Liver (tissue), 9 donors: ENCODE results near the gene FSCN2. TPM values are rescaled to one million over a fixed set of nuclear protein-coding genes. Genes with fewer than 3 reads are reported as not detected.

ENCODE experiments used
- DNase-seq: peaks from one replicate; pipeline ENCODE4 v3.0.0-alpha.2; 2017; ENCODE audit warnings: low spot score
- H3K27ac ChIP-seq, 2 donors: one replicate each; pipeline ENCODE4 v1.7.0; 2013; ENCODE audit warnings: inconsistent platforms in 2 of 2, low read length in 2 of 2, control low read depth in 1 of 2, low read depth in 1 of 2, mild to moderate bottlenecking in 1 of 2
- H3K27me3 ChIP-seq, 4 donors: one replicate each; pipeline versions ENCODE4 v1.6.1 to v1.7.0; 2013; ENCODE audit warnings: low read length in 3 of 4, inconsistent platforms in 1 of 4, mild to moderate bottlenecking in 1 of 4, moderate library complexity in 1 of 4; ENCODE audit not compliant: control insufficient read depth in 4 of 4, insufficient read depth in 4 of 4
- H3K36me3 ChIP-seq, 4 donors: one replicate each; pipeline versions ENCODE4 v1.6.1 to v1.7.0; 2013; ENCODE audit warnings: low read length in 3 of 4, mild to moderate bottlenecking in 3 of 4, low read depth in 1 of 4, moderate library complexity in 1 of 4; ENCODE audit not compliant: control insufficient read depth in 4 of 4, insufficient read depth in 3 of 4
- H3K4me1 ChIP-seq, 4 donors: one replicate each; pipeline versions ENCODE4 v1.6.1 to v1.7.0; 2013; ENCODE audit warnings: low read length in 3 of 4, mild to moderate bottlenecking in 3 of 4, moderate library complexity in 1 of 4; ENCODE audit not compliant: control insufficient read depth in 4 of 4, insufficient read depth in 4 of 4
- H3K4me3 ChIP-seq, 3 donors: one replicate each; pipeline versions ENCODE4 v1.6.1 to v1.7.0; 2013; ENCODE audit warnings: low read length in 3 of 3, control low read depth in 1 of 3, low read depth in 1 of 3, mild to moderate bottlenecking in 1 of 3
- H3K9ac ChIP-seq, 2 donors: one replicate each; pipeline ENCODE4 v1.7.0; 2013; ENCODE audit warnings: low read length in 2 of 2, mild to moderate bottlenecking in 2 of 2, moderate library complexity in 2 of 2, control low read depth in 1 of 2, low read depth in 1 of 2
- H3K9me3 ChIP-seq, 4 donors: one replicate each; pipeline versions ENCODE4 v1.6.1 to v1.7.0; 2013; ENCODE audit warnings: low read length in 3 of 4; ENCODE audit not compliant: control insufficient read depth in 4 of 4
- ATF3 ChIP-seq: IDR thresholded peaks from 2 replicates; pipeline ENCODE4 v1.6.1; 2016; ENCODE audit warnings: antibody characterized with exemption
- EGR1 ChIP-seq, 2 donors: IDR thresholded peaks; 2 replicates each; pipeline ENCODE4 v1.6.1; 2016 to 2018; ENCODE audit warnings: antibody characterized with exemption in 2 of 2, low read depth in 2 of 2
- FOXA1 ChIP-seq: IDR thresholded peaks from 2 replicates; pipeline ENCODE4 v1.6.1; 2016; ENCODE audit warnings: antibody characterized with exemption
- FOXA2 ChIP-seq: IDR thresholded peaks from 2 replicates; pipeline ENCODE4 v1.6.1; 2016; ENCODE audit warnings: antibody characterized with exemption
- GABPA ChIP-seq, 2 donors: IDR thresholded peaks in 1 of 2; conservative IDR thresholded peaks in 1 of 2; 2 replicates each; pipeline ENCODE4 v1.6.1; 2016; ENCODE audit warnings: antibody characterized with exemption in 2 of 2, mild to moderate bottlenecking in 1 of 2, moderate library complexity in 1 of 2
- HNF4A ChIP-seq, 2 donors: conservative IDR thresholded peaks; 2 replicates each; pipeline ENCODE4 v1.6.1; 2016; ENCODE audit warnings: antibody characterized with exemption in 2 of 2, mild to moderate bottlenecking in 2 of 2
- HNF4G ChIP-seq: IDR thresholded peaks from 2 replicates; pipeline ENCODE4 v1.6.1; 2016; ENCODE audit warnings: antibody characterized with exemption
- JUND ChIP-seq, 2 donors: IDR thresholded peaks; 2 replicates each; pipeline ENCODE4 v1.6.1; 2016; ENCODE audit warnings: antibody characterized with exemption in 2 of 2
- MAX ChIP-seq: IDR thresholded peaks from 2 replicates; pipeline ENCODE4 v1.6.1; 2016; ENCODE audit warnings: antibody characterized with exemption
- NR2F2 ChIP-seq: IDR thresholded peaks from 2 replicates; pipeline ENCODE4 v1.6.1; 2016; ENCODE audit warnings: antibody characterized with exemption
- RAD21 ChIP-seq, 2 donors: IDR thresholded peaks; 2 replicates each; pipeline ENCODE4 v1.6.1; 2016; ENCODE audit warnings: antibody characterized with exemption in 2 of 2, mild to moderate bottlenecking in 2 of 2
- RXRA ChIP-seq, 2 donors: IDR thresholded peaks; 2 replicates each; pipeline ENCODE4 v1.6.1; 2017 to 2018; ENCODE audit warnings: antibody characterized with exemption in 2 of 2, mild to moderate bottlenecking in 1 of 2
- SP1 ChIP-seq: IDR thresholded peaks from 2 replicates; pipeline ENCODE4 v1.6.1; 2018; ENCODE audit warnings: antibody characterized with exemption, mild to moderate bottlenecking
- TAF1 ChIP-seq: conservative IDR thresholded peaks from 2 replicates; pipeline ENCODE4 v1.6.1; 2016; ENCODE audit warnings: antibody characterized with exemption, mild to moderate bottlenecking
- YY1 ChIP-seq: IDR thresholded peaks from 2 replicates; pipeline ENCODE4 v1.6.1; 2016; ENCODE audit warnings: antibody characterized with exemption, mild to moderate bottlenecking
- WGBS: extraction: QIAGEN DNeasy Blood & Tissue Kit; methylation state at CpG from one replicate; pipeline ENCODE4 v1.1.7; 2013; 5-methylcytosine and 5-hydroxymethylcytosine counted together
- polyA plus RNA-seq, 2 donors: library from polyadenylated mRNA; stranded (reverse) in 1 of 2; unstranded in 1 of 2; fragments of 200-250 nt in 1 of 2; fragments of >200 nt in 1 of 2; fragmentation: Nextera tagmentation in 1 of 2; extraction: Ambion mirVana in 1 of 2; gene quantifications; one replicate each; pipeline versions ENCODE4 v1.2.1 to v1.2.3, GENCODE V29; 2013 to 2015
- total RNA-seq, 2 donors: library from RNA; depleted of rRNA; stranded (reverse); fragments of >200 nt; gene quantifications; one replicate each; pipeline ENCODE4 v1.2.3, GENCODE V29; 2014
- TF ChIP-seq, protein P1 (sequence below): fragments of 150-350 bp; IDR thresholded peaks from 2 replicates; pipeline ENCODE4 v1.5.1; 2017; ENCODE audit warnings: improper control_type of control experiment, low read depth, low read length; ENCODE audit not compliant: missing input control
- TF ChIP-seq, protein P2 (sequence below): IDR thresholded peaks from 2 replicates; pipeline ENCODE4 v1.6.1; 2016; ENCODE audit warnings: antibody characterized with exemption
- TF ChIP-seq, protein P3 (sequence below): IDR thresholded peaks from 2 replicates; pipeline ENCODE4 v1.6.1; 2016; ENCODE audit warnings: antibody characterized with exemption, mild to moderate bottlenecking
- donor health status: healthy.
- donor health status: healthy.
- donor health status: healthy.
- donor health status: healthy.
- donor health status: healthy.

The FSCN2 gene
- total and polyA plus RNA-seq, 4 donors, result 0.09 to 0.42 TPM; not detected in 2

GRCh38 chr17:81514739-81515529 lies 13.2 kb upstream of the FSCN2 start:
- Histone ChIP-seq H3K27ac (peak overlapping the region; percentile 71 to 98), H3K4me1 (peaks cover 9 to 45% (median 26%) of the 10 kb centered on the region in 4 donors), H3K4me3 (peak overlapping the region; percentile 23 to 78 (median 51)), H3K9ac (no peak overlapping the region), H3K36me3 (peaks cover 3 to 12% (median 11%) of the 10 kb centered on the region in 4 donors), H3K27me3 (no peaks in the 10 kb centered on the region), H3K9me3 (no peaks in the 10 kb centered on the region)
- TF ChIP-seq RXRA (IDR thresholded peaks at IDR 0.05) (no peak), MAX (no peak), EGR1 (IDR thresholded peaks at IDR 0.05; ENCODE audit: low read depth in 2 of 2) (no peak), GABPA (IDR thresholded peaks at IDR 0.05 in 1 of 2, conservative IDR thresholded peaks at IDR 0.05 in 1 of 2) (no peak), RAD21 (IDR thresholded peaks at IDR 0.05) (no peak), NR2F2 (no peak), ATF3 (no peak), HNF4G (no peak), YY1 (no peak), TAF1 (no peak), HNF4A (conservative IDR thresholded peaks at IDR 0.05) (no peak), SP1 (no peak), JUND (IDR thresholded peaks at IDR 0.05) (no peak), FOXA1 (no peak), FOXA2 (no peak)
- TF ChIP-seq, protein P1, sequence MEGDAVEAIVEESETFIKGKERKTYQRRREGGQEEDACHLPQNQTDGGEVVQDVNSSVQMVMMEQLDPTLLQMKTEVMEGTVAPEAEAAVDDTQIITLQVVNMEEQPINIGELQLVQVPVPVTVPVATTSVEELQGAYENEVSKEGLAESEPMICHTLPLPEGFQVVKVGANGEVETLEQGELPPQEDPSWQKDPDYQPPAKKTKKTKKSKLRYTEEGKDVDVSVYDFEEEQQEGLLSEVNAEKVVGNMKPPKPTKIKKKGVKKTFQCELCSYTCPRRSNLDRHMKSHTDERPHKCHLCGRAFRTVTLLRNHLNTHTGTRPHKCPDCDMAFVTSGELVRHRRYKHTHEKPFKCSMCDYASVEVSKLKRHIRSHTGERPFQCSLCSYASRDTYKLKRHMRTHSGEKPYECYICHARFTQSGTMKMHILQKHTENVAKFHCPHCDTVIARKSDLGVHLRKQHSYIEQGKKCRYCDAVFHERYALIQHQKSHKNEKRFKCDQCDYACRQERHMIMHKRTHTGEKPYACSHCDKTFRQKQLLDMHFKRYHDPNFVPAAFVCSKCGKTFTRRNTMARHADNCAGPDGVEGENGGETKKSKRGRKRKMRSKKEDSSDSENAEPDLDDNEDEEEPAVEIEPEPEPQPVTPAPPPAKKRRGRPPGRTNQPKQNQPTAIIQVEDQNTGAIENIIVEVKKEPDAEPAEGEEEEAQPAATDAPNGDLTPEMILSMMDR, result no peak
- TF ChIP-seq, protein P2, sequence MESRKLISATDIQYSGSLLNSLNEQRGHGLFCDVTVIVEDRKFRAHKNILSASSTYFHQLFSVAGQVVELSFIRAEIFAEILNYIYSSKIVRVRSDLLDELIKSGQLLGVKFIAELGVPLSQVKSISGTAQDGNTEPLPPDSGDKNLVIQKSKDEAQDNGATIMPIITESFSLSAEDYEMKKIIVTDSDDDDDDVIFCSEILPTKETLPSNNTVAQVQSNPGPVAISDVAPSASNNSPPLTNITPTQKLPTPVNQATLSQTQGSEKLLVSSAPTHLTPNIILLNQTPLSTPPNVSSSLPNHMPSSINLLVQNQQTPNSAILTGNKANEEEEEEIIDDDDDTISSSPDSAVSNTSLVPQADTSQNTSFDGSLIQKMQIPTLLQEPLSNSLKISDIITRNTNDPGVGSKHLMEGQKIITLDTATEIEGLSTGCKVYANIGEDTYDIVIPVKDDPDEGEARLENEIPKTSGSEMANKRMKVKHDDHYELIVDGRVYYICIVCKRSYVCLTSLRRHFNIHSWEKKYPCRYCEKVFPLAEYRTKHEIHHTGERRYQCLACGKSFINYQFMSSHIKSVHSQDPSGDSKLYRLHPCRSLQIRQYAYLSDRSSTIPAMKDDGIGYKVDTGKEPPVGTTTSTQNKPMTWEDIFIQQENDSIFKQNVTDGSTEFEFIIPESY, result no peak
- TF ChIP-seq, protein P3, sequence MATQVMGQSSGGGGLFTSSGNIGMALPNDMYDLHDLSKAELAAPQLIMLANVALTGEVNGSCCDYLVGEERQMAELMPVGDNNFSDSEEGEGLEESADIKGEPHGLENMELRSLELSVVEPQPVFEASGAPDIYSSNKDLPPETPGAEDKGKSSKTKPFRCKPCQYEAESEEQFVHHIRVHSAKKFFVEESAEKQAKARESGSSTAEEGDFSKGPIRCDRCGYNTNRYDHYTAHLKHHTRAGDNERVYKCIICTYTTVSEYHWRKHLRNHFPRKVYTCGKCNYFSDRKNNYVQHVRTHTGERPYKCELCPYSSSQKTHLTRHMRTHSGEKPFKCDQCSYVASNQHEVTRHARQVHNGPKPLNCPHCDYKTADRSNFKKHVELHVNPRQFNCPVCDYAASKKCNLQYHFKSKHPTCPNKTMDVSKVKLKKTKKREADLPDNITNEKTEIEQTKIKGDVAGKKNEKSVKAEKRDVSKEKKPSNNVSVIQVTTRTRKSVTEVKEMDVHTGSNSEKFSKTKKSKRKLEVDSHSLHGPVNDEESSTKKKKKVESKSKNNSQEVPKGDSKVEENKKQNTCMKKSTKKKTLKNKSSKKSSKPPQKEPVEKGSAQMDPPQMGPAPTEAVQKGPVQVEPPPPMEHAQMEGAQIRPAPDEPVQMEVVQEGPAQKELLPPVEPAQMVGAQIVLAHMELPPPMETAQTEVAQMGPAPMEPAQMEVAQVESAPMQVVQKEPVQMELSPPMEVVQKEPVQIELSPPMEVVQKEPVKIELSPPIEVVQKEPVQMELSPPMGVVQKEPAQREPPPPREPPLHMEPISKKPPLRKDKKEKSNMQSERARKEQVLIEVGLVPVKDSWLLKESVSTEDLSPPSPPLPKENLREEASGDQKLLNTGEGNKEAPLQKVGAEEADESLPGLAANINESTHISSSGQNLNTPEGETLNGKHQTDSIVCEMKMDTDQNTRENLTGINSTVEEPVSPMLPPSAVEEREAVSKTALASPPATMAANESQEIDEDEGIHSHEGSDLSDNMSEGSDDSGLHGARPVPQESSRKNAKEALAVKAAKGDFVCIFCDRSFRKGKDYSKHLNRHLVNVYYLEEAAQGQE, result no peak
- no peak for DNase-seq
- 40% methylated on average over 82 of the region's 82 CpGs for WGBS
